ENCODE measurements around the gene GPATCH8. TPM values are rescaled to one million over a fixed set of nuclear protein-coding genes. Genes with fewer than 3 reads are reported as not detected.

GPATCH8 gene
- total RNA-seq, 4 donors from 2014 or later, result 52.7 to 106 (median 57.7) TPM

- no peak for DNase-seq
- H3K27ac ChIP-seq, result no peak overlapping the region
- no peaks in the 10 kb centered on the region for H3K9me3 ChIP-seq
- WGBS, 2 donors, result 95 to 96% methylated on average over 2 of the region's 2 CpGs
- no peaks in the 10 kb centered on the region for H3K36me3 ChIP-seq
- H3K4me3 ChIP-seq (replicated peaks in 1 of 3), result no peak overlapping the region
- peaks cover 3 to 9% of the 10 kb centered on the region in 2 donors for H3K4me1 ChIP-seq
- no peaks in the 10 kb centered on the region for H3K27me3 ChIP-seq
- intact Hi-C loops (cut with DNase I), result no loop called here
- no peak for TF ChIP-seq CTCF (IDR thresholded peaks at IDR 0.05)
- TF ChIP-seq POLR2A (IDR thresholded peaks at IDR 0.05), result no peak
Observed at GRCh38 chr17:44492706-44493272, 10.4 kb downstream of the GPATCH8 start.

- intact Hi-C loops (cut with DNase I), result no loop called here
- no peaks in the 10 kb centered on the region for H3K27me3 ChIP-seq
- H3K4me3 ChIP-seq (replicated peaks in 1 of 3), result no peak overlapping the region
- H3K4me1 ChIP-seq, result peaks cover 11 to 28% of the 10 kb centered on the region in 2 donors
- TF ChIP-seq POLR2A (IDR thresholded peaks at IDR 0.05), result no peak
- no peak for TF ChIP-seq CTCF (IDR thresholded peaks at IDR 0.05)
- H3K27ac ChIP-seq, result no peak overlapping the region
- no peak for DNase-seq
- WGBS, 2 donors, result 92 to 96% methylated on average over 6 of the region's 6 CpGs
- H3K9me3 ChIP-seq, result no peaks in the 10 kb centered on the region
- H3K36me3 ChIP-seq, result no peaks in the 10 kb centered on the region
Observed at GRCh38 chr17:44489581-44489980, 13.6 kb downstream of the GPATCH8 start.

- 93 to 95% methylated on average over 2 of the region's 2 CpGs for WGBS, 2 donors
- Histone ChIP-seq H3K4me3 (replicated peaks in 1 of 3) (no peak overlapping the region), H3K27ac (peak overlapping the region in 1 of 3 donors; percentile 60), H3K4me1 (peaks cover 8 to 28% of the 10 kb centered on the region in 2 donors), H3K36me3 (no peaks in the 10 kb centered on the region), H3K27me3 (no peaks in the 10 kb centered on the region), H3K9me3 (no peaks in the 10 kb centered on the region)
- intact Hi-C loops (cut with DNase I), result no loop called here
- TF ChIP-seq POLR2A (IDR thresholded peaks at IDR 0.05), result no peak
- TF ChIP-seq CTCF (IDR thresholded peaks at IDR 0.05), result no peak
- DNase-seq, result no peak
Observed at GRCh38 chr17:44487170-44487569, 16.0 kb downstream of the GPATCH8 start.

GRCh38 chr17:44473367-44473766 lies 29.8 kb downstream of the GPATCH8 start:
- H3K36me3 ChIP-seq, result peaks cover 0 to 3% of the 10 kb centered on the region in 2 donors
- intact Hi-C loops (cut with DNase I), result no loop called here
- DNase-seq, result no peak
- no peak overlapping the region for H3K27ac ChIP-seq
- H3K9me3 ChIP-seq, result no peaks in the 10 kb centered on the region
- H3K27me3 ChIP-seq, result no peaks in the 10 kb centered on the region
- WGBS, 2 donors, result 92 to 97% methylated on average over 6 of the region's 6 CpGs
- H3K4me3 ChIP-seq (replicated peaks in 1 of 3), result no peak overlapping the region
- no peak for TF ChIP-seq POLR2A (IDR thresholded peaks at IDR 0.05)
- TF ChIP-seq CTCF (IDR thresholded peaks at IDR 0.05), result no peak
- H3K4me1 ChIP-seq, result no peaks in the 10 kb centered on the region

- Histone ChIP-seq H3K4me3 (replicated peaks in 1 of 3) (no peak overlapping the region), H3K27me3 (no peaks in the 10 kb centered on the region), H3K27ac (no peak overlapping the region), H3K36me3 (peaks cover 0 to 3% of the 10 kb centered on the region in 2 donors), H3K4me1 (peaks cover 12 to 15% of the 10 kb centered on the region in 2 donors), H3K9me3 (no peaks in the 10 kb centered on the region)
- intact Hi-C loops (cut with DNase I), result no loop called here
- DNase-seq, result no peak
- TF ChIP-seq POLR2A (IDR thresholded peaks at IDR 0.05) (no peak), CTCF (IDR thresholded peaks at IDR 0.05) (no peak)
- WGBS, 2 donors, result 94 to 100% methylated on average over 2 of the region's 2 CpGs
Observed at GRCh38 chr17:44469676-44470075, 33.5 kb downstream of the GPATCH8 start.
